ENCODE measurements around the gene HMGXB4. TPM values are rescaled to one million over a fixed set of nuclear protein-coding genes. Genes with fewer than 3 reads are reported as not detected.

The HMGXB4 gene
- total and polyA plus RNA-seq, 2 of the 13 experiments (the other 11 are each of a cell fraction or from before 2014, with no cell fraction given), result 13.9 to 16.3 TPM

- TF ChIP-seq ZNF552 (CRISPR knock-in tag; IDR thresholded peaks at IDR 0.05; ENCODE audit: borderline replicate concordance) (no peak), THAP9 (CRISPR knock-in tag; IDR thresholded peaks at IDR 0.05; ENCODE audit: borderline replicate concordance) (no peak), HBP1 (CRISPR knock-in tag; IDR thresholded peaks at IDR 0.05; ENCODE audit: low read depth) (no peak), ZNF326 (CRISPR knock-in tag; IDR thresholded peaks at IDR 0.05; ENCODE audit: borderline replicate concordance) (no peak), ETS1 (CRISPR knock-in tag; IDR thresholded peaks at IDR 0.05) (no peak)
Observed at GRCh38 chr22:35319244-35319985, 62.1 kb downstream of the HMGXB4 start (continued).

- intact Hi-C loops (cut with micrococcal nuclease; ENCODE audit: unreplicated experiment) (no loop called here), in situ Hi-C loops (cut with HindIII; ENCODE audit: extremely low pct_ligation_motif_present, low pct_unique_long_range_greater_than_20kb) (no loop called here)
- Histone ChIP-seq H3K27ac (ENCODE audit: extremely low read length, insufficient read depth, low read length) (no peak overlapping the region), H3K4me1 (ENCODE audit: insufficient read depth, low read length) (peaks cover 4% of the 10 kb centered on the region), H3K4me2 (ENCODE audit: low read depth, low read length) (no peak overlapping the region), H3K36me3 (replicated peaks in 1 of 2; ENCODE audit: control insufficient read depth in 1 of 2, insufficient read depth in 2 of 2, low read length in 2 of 2) (peaks cover 47 to 84% of the 10 kb centered on the region in 2 experiments), H3K9me3 (ENCODE audit: low read length) (no peaks in the 10 kb centered on the region), H3K9ac (ENCODE audit: insufficient read depth, low read depth, low read length) (no peak overlapping the region), H2AFZ (ENCODE audit: low read length) (no peak overlapping the region), H3K27me3 (ENCODE audit: control insufficient read depth in 1 of 2, insufficient read depth in 2 of 2, low read length in 2 of 2) (no peaks in the 10 kb centered on the region), H4K20me1 (ENCODE audit: insufficient read depth, low read length) (no peaks in the 10 kb centered on the region), H3K79me2 (ENCODE audit: insufficient read depth, low read length) (no peaks in the 10 kb centered on the region), H3K4me3 (replicated peaks in 1 of 3; ENCODE audit: insufficient read depth in 1 of 3, low read depth in 2 of 3, low read length in 3 of 3) (no peak overlapping the region)
- TF ChIP-seq MAZ (IDR thresholded peaks at IDR 0.05; ENCODE audit: borderline replicate concordance, low read depth, low read length), result no peak
- TF ChIP-seq MAZ (CRISPR knock-in tag; IDR thresholded peaks at IDR 0.05; ENCODE audit: low read depth), result no peak
- TF ChIP-seq NONO (IDR thresholded peaks at IDR 0.05), result no peak
- no peak for TF ChIP-seq NONO (CRISPR knock-in tag; conservative IDR thresholded peaks at IDR 0.05)
- TF ChIP-seq MZF1 (CRISPR knock-in tag; IDR thresholded peaks at IDR 0.05; ENCODE audit: borderline replicate concordance), result no peak
- TF ChIP-seq NFE2L1 (CRISPR knock-in tag; IDR thresholded peaks at IDR 0.05; ENCODE audit: borderline replicate concordance), result no peak
- TF ChIP-seq NFKB2 (CRISPR knock-in tag; IDR thresholded peaks at IDR 0.05; ENCODE audit: borderline replicate concordance), result no peak
- TF ChIP-seq ZSCAN20 (CRISPR knock-in tag; IDR thresholded peaks at IDR 0.05; ENCODE audit: borderline replicate concordance), result no peak
- no peak for TF ChIP-seq ARID2 (CRISPR knock-in tag; IDR thresholded peaks at IDR 0.05; ENCODE audit: borderline replicate concordance)
- no peak for TF ChIP-seq CREBL2 (CRISPR knock-in tag; IDR thresholded peaks at IDR 0.05; ENCODE audit: borderline replicate concordance)
- WGBS (ENCODE audit: low lambda C conversion rate), result 92% methylated on average over 4 of the region's 10 CpGs
- CTCF ChIA-PET (ENCODE audit: low intra/inter-chr PET ratio, low total read pairs), result no interaction called here
- no peak for FAIRE-seq
- no peak for DNase-seq (ENCODE audit: low spot score)
- BruUV-seq (replicated peaks), result no TSS peak
- no peak for ATAC-seq
- POLR2A ChIA-PET, result interaction anchor here (1.2 kb wide), 1 partner anchor 22 kb away, joined by 4 read pairs; the partner anchor contains the start of gene TOM1
Observed at GRCh38 chr22:35322126-35322525, 64.8 kb downstream of the HMGXB4 start.

Measured in HepG2 (cell line).